HG03571 (cell line): Measurements from ENCODE around the gene TBC1D9.
"Not testable (repeated sequence)": the region's sequence is repeated elsewhere in the genome, so short reads cannot be mapped to it uniquely, and the experiment has no call there.

Experiments used
- ATAC-seq: cut with Tn5 transposase; IDR thresholded peaks from one replicate; pipeline ENCODE4 v1.9.1; 2021; ENCODE audit not compliant: unreplicated experiment

TBC1D9 gene

GRCh38 chr4:140756319-140757231 lies at the start of gene TBC1D9:
TBC1D9 (minus strand) TSS chr4:140756385; CDS start chr4:140756045, 340 bp downstream.
- peak; percentile 47 for ATAC-seq

- no peak for ATAC-seq
Measured at GRCh38 chr4:140805293-140805692, 49.1 kb upstream of the TBC1D9 start.

GRCh38 chr4:140802591-140802990 lies 46.4 kb upstream of the TBC1D9 start:
- ATAC-seq = no peak

GRCh38 chr4:140800666-140801065 lies 44.5 kb upstream of the TBC1D9 start:
- ATAC-seq = no peak

GRCh38 chr4:140799686-140800225 lies 43.6 kb upstream of the TBC1D9 start:
- ATAC-seq = no peak

- ATAC-seq = no peak
Measured at GRCh38 chr4:140793291-140793690, 37.1 kb upstream of the TBC1D9 start.

GRCh38 chr4:140790765-140791164 lies 34.6 kb upstream of the TBC1D9 start:
- peak; percentile 96 for ATAC-seq

- peak; percentile 4 for ATAC-seq
Measured at GRCh38 chr4:140790171-140790570, 34.0 kb upstream of the TBC1D9 start.

- ATAC-seq = no peak
Measured at GRCh38 chr4:140789759-140790158, 33.6 kb upstream of the TBC1D9 start.

- not testable (repeated sequence) for ATAC-seq
Measured at GRCh38 chr4:140782787-140783186, 26.6 kb upstream of the TBC1D9 start.

- no peak for ATAC-seq
Measured at GRCh38 chr4:140781596-140781995, 25.4 kb upstream of the TBC1D9 start.

GRCh38 chr4:140777894-140778293 lies 21.7 kb upstream of the TBC1D9 start:
- ATAC-seq = no peak

GRCh38 chr4:140777386-140777785 lies 21.2 kb upstream of the TBC1D9 start:
- ATAC-seq = no peak

GRCh38 chr4:140776556-140776955 lies 20.4 kb upstream of the TBC1D9 start:
- no peak for ATAC-seq

GRCh38 chr4:140774956-140775355 lies 18.8 kb upstream of the TBC1D9 start:
- ATAC-seq = no peak

GRCh38 chr4:140774510-140774909 lies 18.3 kb upstream of the TBC1D9 start:
- ATAC-seq = no peak

- no peak for ATAC-seq
Measured at GRCh38 chr4:140769209-140769608, 13.0 kb upstream of the TBC1D9 start.

GRCh38 chr4:140764785-140765392 lies 8.7 kb upstream of the TBC1D9 start:
- ATAC-seq = no peak

- no peak for ATAC-seq
Measured at GRCh38 chr4:140762202-140762601, 6.0 kb upstream of the TBC1D9 start.

GRCh38 chr4:140757232-140757630 lies 1.0 kb upstream of the TBC1D9 start:
- ATAC-seq = no peak

GRCh38 chr4:140755774-140756318 lies 339 bp downstream of the TBC1D9 start:
- peak; percentile 44 for ATAC-seq
